ENCODE measurements around the gene CLDN16.

Gene CLDN16

GRCh38 chr3:190387578-190388213, at the start of gene CLDN16:
Gene CLDN16 (plus strand): TSS chr3:190388163. CDS start chr3:190388330, 167 bp downstream.
- DNase-seq = no peak

GRCh38 chr3:190338717-190339116, 49.2 kb upstream of the CLDN16 start:
- no peak for DNase-seq

- DNase-seq = no peak
Observed at GRCh38 chr3:190339130-190339529, 48.8 kb upstream of the CLDN16 start.

- no peak for DNase-seq
Observed at GRCh38 chr3:190340071-190340470, 47.9 kb upstream of the CLDN16 start.

GRCh38 chr3:190345027-190345821, 42.7 kb upstream of the CLDN16 start:
- no peak for DNase-seq

GRCh38 chr3:190345878-190346277, 42.1 kb upstream of the CLDN16 start:
- DNase-seq = no peak

GRCh38 chr3:190346541-190346940, 41.4 kb upstream of the CLDN16 start:
- DNase-seq = no peak

GRCh38 chr3:190352861-190353457, 35.0 kb upstream of the CLDN16 start:
- DNase-seq = no peak

GRCh38 chr3:190356246-190356645, 31.7 kb upstream of the CLDN16 start:
- DNase-seq = no peak

- no peak for DNase-seq
Observed at GRCh38 chr3:190357468-190357867, 30.5 kb upstream of the CLDN16 start.

GRCh38 chr3:190359813-190360212, 28.1 kb upstream of the CLDN16 start:
- DNase-seq = no peak

- DNase-seq = no peak
Observed at GRCh38 chr3:190360228-190360627, 27.7 kb upstream of the CLDN16 start.

- no peak for DNase-seq
Observed at GRCh38 chr3:190361791-190362190, 26.2 kb upstream of the CLDN16 start.

- no peak for DNase-seq
Observed at GRCh38 chr3:190362258-190362657, 25.7 kb upstream of the CLDN16 start.

- no peak for DNase-seq
Observed at GRCh38 chr3:190366133-190366532, 21.8 kb upstream of the CLDN16 start.

GRCh38 chr3:190368881-190369280, 19.1 kb upstream of the CLDN16 start:
- no peak for DNase-seq

- DNase-seq = no peak
Observed at GRCh38 chr3:190369668-190370295, 18.2 kb upstream of the CLDN16 start.

- no peak for DNase-seq
Observed at GRCh38 chr3:190370369-190370768, 17.6 kb upstream of the CLDN16 start.

GRCh38 chr3:190371152-190371551, 16.8 kb upstream of the CLDN16 start:
- no peak for DNase-seq

- no peak for DNase-seq
Observed at GRCh38 chr3:190375246-190375645, 12.7 kb upstream of the CLDN16 start.

GRCh38 chr3:190375671-190376070, 12.3 kb upstream of the CLDN16 start:
- DNase-seq = no peak

GRCh38 chr3:190378240-190378891, 9.6 kb upstream of the CLDN16 start:
- no peak for DNase-seq

- DNase-seq = no peak
Observed at GRCh38 chr3:190380184-190380583, 7.8 kb upstream of the CLDN16 start.
